Uterus (tissue), 4 donors: Measurements from ENCODE around the gene RAE1. TPM values are rescaled to one million over a fixed set of nuclear protein-coding genes. Genes with fewer than 3 reads are reported as not detected.
"Not testable (repeated sequence)": the region's sequence is repeated elsewhere in the genome, so short reads cannot be mapped to it uniquely, and the experiment has no call there.

Source experiments
- DNase-seq, 2 donors: peaks; one replicate each; pipeline ENCODE4 v3.0.0-alpha.2; 2019 to 2020
- H3K27ac ChIP-seq, 2 donors: fragments of 200-600 bp; sonication (generic); 1 replicate in 1 of 2; 2 replicates in 1 of 2; pipeline ENCODE4 v1.5.1; 2016 to 2018
- H3K27me3 ChIP-seq, 2 donors: fragments of 200-600 bp; sonication (generic); one replicate each; pipeline ENCODE4 v1.5.1; 2018 to 2019; ENCODE audit warnings: control low read depth in 1 of 2
- H3K36me3 ChIP-seq, 2 donors: fragments of 200-600 bp; sonication (generic); one replicate each; pipeline ENCODE4 v1.5.1; 2019; ENCODE audit warnings: control low read depth in 1 of 2
- H3K4me1 ChIP-seq, 2 donors: fragments of 200-600 bp; sonication (generic); one replicate each; pipeline ENCODE4 v1.5.1; 2018 to 2019; ENCODE audit warnings: control low read depth in 1 of 2
- H3K4me3 ChIP-seq, 2 donors: fragments of 200-600 bp; sonication (generic); 1 replicate in 1 of 2; 2 replicates in 1 of 2; pipeline ENCODE4 v1.5.1; 2018 to 2019; ENCODE audit warnings: mild to moderate bottlenecking in 1 of 2
- H3K9me3 ChIP-seq, 2 donors: fragments of 200-600 bp; sonication (generic); one replicate each; pipeline ENCODE4 v1.5.1; 2019; ENCODE audit warnings: control low read depth in 1 of 2
- POLR2A ChIP-seq, 2 donors: fragments of 450-650 bp; IDR thresholded peaks; one replicate each; pipeline ENCODE4 v1.6.1; 2016; ENCODE audit warnings: antibody characterized with exemption in 2 of 2, mild to moderate bottlenecking in 1 of 2, moderate library complexity in 1 of 2
- intact Hi-C: fragments of 100-400 bp; cut with DNase I; formaldehyde crosslinking; loops from one replicate; pipeline ENCODE4 v1.15.1; 2023; ENCODE audit warnings: low total_unique reads
- total RNA-seq, 4 donors: library from RNA; depleted of rRNA in 3 of 4; stranded (reverse); fragments of >200 nt in 3 of 4; gene quantifications; one replicate each; pipeline versions ENCODE4 v1.1.0 to v1.2.4, GENCODE V29; 2014 to 2023
- TF ChIP-seq, protein P1 (sequence below), 4 experiments: fragments of 200-600 bp in 2 of 4; fragments of 450-650 bp in 2 of 4; sonication (generic) in 2 of 4; IDR thresholded peaks; one replicate each; pipeline ENCODE4 v1.5.1; 2016 to 2019; ENCODE audit warnings: antibody characterized with exemption in 4 of 4, mild to moderate bottlenecking in 2 of 4, moderate library complexity in 1 of 4
- donor health status: DM: yes; HTN: yes; CAD: no.

Gene RAE1
- total RNA-seq, 4 donors from 2014 or later, result 23.4 to 72.0 (median 36.0) TPM

DNA sequence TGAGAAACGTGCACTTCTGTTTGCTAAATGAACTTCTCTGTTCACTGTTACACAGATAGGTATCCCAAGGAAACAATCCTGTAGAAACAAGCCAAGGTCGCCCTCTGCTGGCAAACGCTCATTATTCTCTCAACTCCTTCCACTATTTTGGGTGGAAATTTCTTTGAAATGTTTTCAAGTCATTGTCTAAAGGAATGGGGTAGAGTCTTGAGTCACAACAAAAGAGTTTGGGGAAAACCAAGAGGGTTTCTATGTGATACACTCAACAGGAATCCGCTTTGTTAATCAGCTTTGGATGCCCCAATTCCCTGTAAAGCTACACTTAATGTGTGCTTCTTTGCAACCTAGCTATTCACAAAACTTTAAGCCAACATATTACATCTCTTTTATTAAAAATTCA, 4.6 kb upstream of the RAE1 start:
- H3K4me1 ChIP-seq, result no peaks in the 10 kb centered on the region
- no peaks in the 10 kb centered on the region for H3K36me3 ChIP-seq
- DNase-seq, result peak; percentile 64 to 77
- TF ChIP-seq, protein P1, sequence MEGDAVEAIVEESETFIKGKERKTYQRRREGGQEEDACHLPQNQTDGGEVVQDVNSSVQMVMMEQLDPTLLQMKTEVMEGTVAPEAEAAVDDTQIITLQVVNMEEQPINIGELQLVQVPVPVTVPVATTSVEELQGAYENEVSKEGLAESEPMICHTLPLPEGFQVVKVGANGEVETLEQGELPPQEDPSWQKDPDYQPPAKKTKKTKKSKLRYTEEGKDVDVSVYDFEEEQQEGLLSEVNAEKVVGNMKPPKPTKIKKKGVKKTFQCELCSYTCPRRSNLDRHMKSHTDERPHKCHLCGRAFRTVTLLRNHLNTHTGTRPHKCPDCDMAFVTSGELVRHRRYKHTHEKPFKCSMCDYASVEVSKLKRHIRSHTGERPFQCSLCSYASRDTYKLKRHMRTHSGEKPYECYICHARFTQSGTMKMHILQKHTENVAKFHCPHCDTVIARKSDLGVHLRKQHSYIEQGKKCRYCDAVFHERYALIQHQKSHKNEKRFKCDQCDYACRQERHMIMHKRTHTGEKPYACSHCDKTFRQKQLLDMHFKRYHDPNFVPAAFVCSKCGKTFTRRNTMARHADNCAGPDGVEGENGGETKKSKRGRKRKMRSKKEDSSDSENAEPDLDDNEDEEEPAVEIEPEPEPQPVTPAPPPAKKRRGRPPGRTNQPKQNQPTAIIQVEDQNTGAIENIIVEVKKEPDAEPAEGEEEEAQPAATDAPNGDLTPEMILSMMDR (IDR thresholded peaks at IDR 0.05), result peak; percentile 72 to 83 (median 74)
- TF ChIP-seq POLR2A (IDR thresholded peaks at IDR 0.05), result no peak
- H3K9me3 ChIP-seq, result no peaks in the 10 kb centered on the region
- no peak overlapping the region for H3K27ac ChIP-seq
- no peaks in the 10 kb centered on the region for H3K27me3 ChIP-seq
- intact Hi-C loops, result no loop called here
- H3K4me3 ChIP-seq, result no peak overlapping the region

DNA sequence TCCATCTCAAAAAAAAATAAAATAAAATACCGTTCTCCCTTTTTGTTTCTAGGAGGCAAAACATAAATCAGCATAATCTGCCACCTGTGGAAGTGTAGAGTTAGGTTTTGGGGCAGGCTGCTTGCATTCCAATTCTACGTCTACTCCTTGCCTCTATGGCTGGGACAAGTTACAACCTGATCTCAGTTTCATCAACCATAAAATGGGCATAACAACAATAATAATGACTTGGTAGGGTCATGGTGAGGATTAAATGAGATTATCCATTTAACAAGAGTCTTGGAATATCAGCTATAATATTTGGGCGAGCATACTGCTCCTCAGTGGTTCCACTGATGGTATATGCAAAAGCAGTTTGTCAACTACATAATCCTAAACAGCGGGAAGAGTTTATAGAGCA, 3.7 kb upstream of the RAE1 start:
- H3K36me3 ChIP-seq, result no peaks in the 10 kb centered on the region
- DNase-seq, result no peak
- no peaks in the 10 kb centered on the region for H3K9me3 ChIP-seq
- no peaks in the 10 kb centered on the region for H3K27me3 ChIP-seq
- H3K27ac ChIP-seq, result no peak overlapping the region
- TF ChIP-seq, protein P1 (IDR thresholded peaks at IDR 0.05), result no peak
- no peak for TF ChIP-seq POLR2A (IDR thresholded peaks at IDR 0.05)
- peaks cover 0 to 7% of the 10 kb centered on the region in 2 donors for H3K4me1 ChIP-seq
- intact Hi-C loops, result no loop called here
- no peak overlapping the region for H3K4me3 ChIP-seq

DNA sequence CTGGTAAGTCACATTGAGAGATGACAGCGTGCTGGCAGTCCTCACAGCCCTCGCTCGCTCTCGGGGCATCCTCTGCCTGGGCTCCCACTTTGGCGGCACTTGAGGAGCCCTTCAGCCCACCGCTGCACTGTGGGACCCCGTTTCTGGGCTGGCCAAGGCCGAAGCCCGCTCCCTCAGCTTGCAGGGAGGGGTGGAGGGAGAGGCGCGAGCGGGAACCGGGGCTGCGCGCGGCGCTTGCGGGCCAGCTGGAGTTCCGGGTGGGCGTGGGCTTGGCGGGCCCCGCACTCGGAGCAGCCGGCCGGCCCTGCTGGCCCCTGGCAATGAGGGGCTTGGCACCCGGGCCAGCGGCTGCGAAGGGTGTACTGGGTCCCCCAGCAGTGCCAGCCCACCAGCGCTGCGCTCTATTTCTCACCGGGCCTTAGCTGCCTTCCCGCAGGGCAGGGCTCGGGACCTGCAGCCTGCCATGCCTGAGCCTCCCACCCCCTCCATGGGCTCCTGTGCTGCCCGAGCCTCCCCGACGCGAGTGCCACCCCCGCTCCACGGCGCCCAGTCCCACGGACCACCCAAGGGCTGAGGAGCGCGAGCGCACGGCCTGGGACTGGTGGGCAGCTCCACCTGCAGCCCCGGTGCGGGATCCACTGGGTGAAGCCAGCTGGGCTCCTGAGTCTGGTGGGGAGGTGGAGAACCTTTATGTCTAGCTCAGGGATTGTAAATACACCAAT, 2.7 kb upstream of the RAE1 start:
- H3K4me3 ChIP-seq, DNase-seq, H3K27me3 ChIP-seq, intact Hi-C loops, H3K27ac ChIP-seq, H3K36me3 ChIP-seq, H3K4me1 ChIP-seq, H3K9me3 ChIP-seq: not testable (repeated sequence)

DNA sequence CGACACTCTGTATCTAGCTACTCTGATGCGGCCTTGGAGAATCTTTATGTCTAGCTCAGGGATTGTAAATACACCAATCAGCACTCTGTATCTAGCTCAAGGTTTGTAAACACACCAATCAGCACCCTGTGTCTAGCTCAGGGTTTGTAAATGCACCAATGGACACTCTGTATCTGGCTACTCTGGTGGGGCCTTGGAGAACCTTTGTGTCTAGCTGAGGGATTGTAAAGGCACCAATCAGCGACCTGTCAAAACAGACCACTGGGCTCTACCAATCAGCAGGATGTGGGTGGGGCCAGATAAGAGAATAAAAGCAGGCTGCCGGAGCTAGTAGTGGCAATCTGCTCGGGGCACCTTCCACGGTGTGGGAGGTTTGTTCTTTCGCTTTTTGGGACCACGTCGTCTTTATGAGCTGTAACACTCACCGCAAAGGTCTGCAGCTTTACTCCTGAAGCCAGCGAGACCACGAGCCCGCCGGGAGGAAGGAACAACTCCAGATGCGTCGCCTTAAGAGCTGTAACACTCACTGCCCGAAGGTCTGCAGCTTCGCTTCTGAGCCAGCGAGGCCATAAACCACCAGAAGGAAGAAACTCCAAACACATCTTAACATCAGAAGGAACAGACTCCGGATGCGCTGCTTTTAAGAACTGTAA, 2.0 kb upstream of the RAE1 start:
- intact Hi-C loops, H3K9me3 ChIP-seq, H3K4me3 ChIP-seq, DNase-seq, H3K36me3 ChIP-seq, H3K4me1 ChIP-seq, H3K27ac ChIP-seq, H3K27me3 ChIP-seq: not testable (repeated sequence)

DNA sequence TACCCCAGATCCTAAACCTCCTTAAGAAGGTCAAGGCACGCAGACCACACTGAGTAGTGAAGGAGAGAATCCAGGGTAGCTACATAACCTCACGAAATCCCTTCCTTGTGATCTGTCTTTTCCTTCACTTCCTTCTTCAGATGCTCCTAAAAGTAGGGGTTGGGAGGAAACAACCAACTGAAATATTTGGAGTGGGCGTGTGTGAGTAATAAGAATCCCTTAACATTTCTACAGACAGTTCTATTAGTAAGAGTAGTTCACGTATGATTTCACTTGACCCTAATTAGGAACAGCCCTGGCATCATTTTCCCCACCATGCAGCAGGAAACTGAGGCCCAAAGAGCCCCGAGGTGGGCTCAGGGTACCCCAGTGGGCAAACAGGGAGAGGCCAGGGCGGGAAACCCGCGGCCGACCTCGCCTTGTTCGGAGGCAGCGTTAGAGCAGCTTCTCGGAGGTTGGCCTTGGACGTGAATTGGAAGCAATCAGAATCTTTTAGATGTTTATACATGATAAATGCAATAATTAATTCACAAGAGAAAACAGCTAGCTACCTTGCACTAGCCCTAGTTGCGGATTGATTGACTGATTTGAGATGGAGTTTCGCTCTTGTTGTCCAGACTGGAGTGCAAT, 859 bp upstream of the RAE1 start:
- TF ChIP-seq, protein P1 (IDR thresholded peaks at IDR 0.05), result no peak
- TF ChIP-seq POLR2A (IDR thresholded peaks at IDR 0.05), result no peak
- H3K4me3 ChIP-seq, result no peak overlapping the region
- no peaks in the 10 kb centered on the region for H3K36me3 ChIP-seq
- intact Hi-C loops, result no loop called here
- peaks cover 0 to 7% of the 10 kb centered on the region in 2 donors for H3K4me1 ChIP-seq
- H3K9me3 ChIP-seq, result no peaks in the 10 kb centered on the region
- no peak for DNase-seq
- H3K27me3 ChIP-seq, result no peaks in the 10 kb centered on the region
- peak overlapping the region; percentile 1 to 9 for H3K27ac ChIP-seq

DNA sequence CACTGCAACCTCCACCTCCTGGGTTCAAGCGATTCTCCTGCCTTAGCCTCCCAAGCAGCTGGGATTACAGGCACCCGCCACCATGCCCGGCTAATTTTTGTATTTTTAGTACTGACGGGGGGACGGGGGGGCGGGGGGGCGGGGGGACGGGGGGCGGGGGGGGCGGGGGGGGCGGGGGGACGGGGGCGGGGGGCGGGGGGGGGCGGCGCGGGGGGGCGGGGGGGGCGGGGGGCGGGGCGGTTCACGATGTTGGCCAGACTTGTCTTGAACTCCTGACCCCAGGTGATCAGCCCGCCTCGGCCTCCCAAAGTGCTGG, 371 bp upstream of the RAE1 start:
- H3K9me3 ChIP-seq, H3K36me3 ChIP-seq, H3K4me1 ChIP-seq, DNase-seq, H3K27me3 ChIP-seq, intact Hi-C loops: not testable (repeated sequence)
- Histone ChIP-seq H3K27ac (peak overlapping the region; percentile 75 to 84), H3K4me3 (peak overlapping the region; percentile 53 to 90)
